HL-60 (cell line): ENCODE results near the gene DPP10.

ENCODE experiments used
- CTCF ChIP-seq: IDR thresholded peaks from one replicate; pipeline ENCODE4 v1.5.1; 2011; ENCODE audit warnings: low read length, control low read depth, inconsistent platforms; ENCODE audit not compliant: insufficient read depth
- GABPA ChIP-seq: IDR thresholded peaks from 2 replicates; pipeline ENCODE4 v1.6.1; 2012; ENCODE audit warnings: low read depth
- POLR2AphosphoS5 ChIP-seq: IDR thresholded peaks from 2 replicates; pipeline ENCODE4 v1.6.1; 2012; ENCODE audit warnings: low read depth
- TF ChIP-seq, protein P1 (sequence below): IDR thresholded peaks from 2 replicates; pipeline ENCODE4 v1.6.1; 2012; ENCODE audit warnings: low read depth; ENCODE audit not compliant: insufficient replicate concordance

GRCh38 chr2:114406347-114406746 lies 36.1 kb upstream of the DPP10 start:
- TF ChIP-seq CTCF = no peak
- no peak for TF ChIP-seq POLR2AphosphoS5
- TF ChIP-seq, protein P1, sequence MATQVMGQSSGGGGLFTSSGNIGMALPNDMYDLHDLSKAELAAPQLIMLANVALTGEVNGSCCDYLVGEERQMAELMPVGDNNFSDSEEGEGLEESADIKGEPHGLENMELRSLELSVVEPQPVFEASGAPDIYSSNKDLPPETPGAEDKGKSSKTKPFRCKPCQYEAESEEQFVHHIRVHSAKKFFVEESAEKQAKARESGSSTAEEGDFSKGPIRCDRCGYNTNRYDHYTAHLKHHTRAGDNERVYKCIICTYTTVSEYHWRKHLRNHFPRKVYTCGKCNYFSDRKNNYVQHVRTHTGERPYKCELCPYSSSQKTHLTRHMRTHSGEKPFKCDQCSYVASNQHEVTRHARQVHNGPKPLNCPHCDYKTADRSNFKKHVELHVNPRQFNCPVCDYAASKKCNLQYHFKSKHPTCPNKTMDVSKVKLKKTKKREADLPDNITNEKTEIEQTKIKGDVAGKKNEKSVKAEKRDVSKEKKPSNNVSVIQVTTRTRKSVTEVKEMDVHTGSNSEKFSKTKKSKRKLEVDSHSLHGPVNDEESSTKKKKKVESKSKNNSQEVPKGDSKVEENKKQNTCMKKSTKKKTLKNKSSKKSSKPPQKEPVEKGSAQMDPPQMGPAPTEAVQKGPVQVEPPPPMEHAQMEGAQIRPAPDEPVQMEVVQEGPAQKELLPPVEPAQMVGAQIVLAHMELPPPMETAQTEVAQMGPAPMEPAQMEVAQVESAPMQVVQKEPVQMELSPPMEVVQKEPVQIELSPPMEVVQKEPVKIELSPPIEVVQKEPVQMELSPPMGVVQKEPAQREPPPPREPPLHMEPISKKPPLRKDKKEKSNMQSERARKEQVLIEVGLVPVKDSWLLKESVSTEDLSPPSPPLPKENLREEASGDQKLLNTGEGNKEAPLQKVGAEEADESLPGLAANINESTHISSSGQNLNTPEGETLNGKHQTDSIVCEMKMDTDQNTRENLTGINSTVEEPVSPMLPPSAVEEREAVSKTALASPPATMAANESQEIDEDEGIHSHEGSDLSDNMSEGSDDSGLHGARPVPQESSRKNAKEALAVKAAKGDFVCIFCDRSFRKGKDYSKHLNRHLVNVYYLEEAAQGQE = no peak
- TF ChIP-seq GABPA = no peak
